Effector memory CD4-positive, alpha-beta T cell (primary cell): Measurements from ENCODE around the gene MGAT4A.
A peak's percentile ranks its signal among the peaks of the same experiment; 100 is the strongest.

Source experiments
- DNase-seq, 3 donors: peaks; one replicate each; pipeline ENCODE4 v3.0.0-alpha.2; 2020
- H3K27ac ChIP-seq: 2 replicates; pipeline ENCODE4 v1.7.0; 2013; ENCODE audit warnings: mild to moderate bottlenecking, low read length, moderate library complexity; ENCODE audit not compliant: insufficient read depth, poor library complexity, severe bottlenecking
- H3K27me3 ChIP-seq: replicated peaks from 2 replicates; pipeline ENCODE4 v1.7.0; 2013; ENCODE audit warnings: mild to moderate bottlenecking, low read length; ENCODE audit not compliant: insufficient read depth, control insufficient read depth, poor library complexity, severe bottlenecking
- H3K36me3 ChIP-seq: 2 replicates; pipeline ENCODE4 v1.7.0; 2013; ENCODE audit warnings: mild to moderate bottlenecking, low read length, moderate library complexity; ENCODE audit not compliant: control insufficient read depth, insufficient read depth
- H3K4me1 ChIP-seq: 2 replicates; pipeline ENCODE4 v1.7.0; 2013; ENCODE audit warnings: low read length, mild to moderate bottlenecking; ENCODE audit not compliant: control insufficient read depth, insufficient read depth, poor library complexity, severe bottlenecking
- H3K4me3 ChIP-seq: 2 replicates; pipeline ENCODE4 v1.7.0; 2013; ENCODE audit warnings: low read length, low read depth, mild to moderate bottlenecking; ENCODE audit not compliant: insufficient read depth, poor library complexity, severe bottlenecking
- H3K9me3 ChIP-seq: 2 replicates; pipeline ENCODE4 v1.7.0; 2013; ENCODE audit warnings: mild to moderate bottlenecking, low read length, moderate library complexity; ENCODE audit not compliant: control insufficient read depth

MGAT4A gene

DNA sequence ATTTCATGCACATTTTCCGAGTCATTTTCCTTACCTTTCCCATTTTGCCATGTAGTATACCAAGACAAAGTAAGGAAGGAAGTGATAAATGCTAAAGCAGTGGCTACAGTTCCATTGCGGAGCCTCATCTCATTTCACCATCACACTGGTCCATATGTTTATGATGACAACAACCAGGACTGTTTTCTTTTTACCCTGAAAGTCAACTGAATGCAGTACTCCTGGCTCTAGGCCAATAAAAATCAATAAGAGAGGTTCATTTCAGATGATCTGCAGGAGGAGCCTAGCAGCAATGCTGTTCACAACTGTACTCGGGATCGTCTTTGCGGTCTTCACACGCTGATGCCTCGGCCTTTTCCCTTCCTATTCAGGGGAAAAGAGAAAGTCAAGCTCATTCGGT is 4.7 kb downstream of the MGAT4A start:
- peak overlapping the region; percentile 90 for H3K4me3 ChIP-seq
- no peaks in the 10 kb centered on the region for H3K27me3 ChIP-seq
- peak overlapping the region; percentile 81 for H3K27ac ChIP-seq
- H3K4me1 ChIP-seq, result peaks cover 46% of the 10 kb centered on the region
- DNase-seq, result no peak
- no peaks in the 10 kb centered on the region for H3K9me3 ChIP-seq
- H3K36me3 ChIP-seq, result peaks cover 28% of the 10 kb centered on the region

DNA sequence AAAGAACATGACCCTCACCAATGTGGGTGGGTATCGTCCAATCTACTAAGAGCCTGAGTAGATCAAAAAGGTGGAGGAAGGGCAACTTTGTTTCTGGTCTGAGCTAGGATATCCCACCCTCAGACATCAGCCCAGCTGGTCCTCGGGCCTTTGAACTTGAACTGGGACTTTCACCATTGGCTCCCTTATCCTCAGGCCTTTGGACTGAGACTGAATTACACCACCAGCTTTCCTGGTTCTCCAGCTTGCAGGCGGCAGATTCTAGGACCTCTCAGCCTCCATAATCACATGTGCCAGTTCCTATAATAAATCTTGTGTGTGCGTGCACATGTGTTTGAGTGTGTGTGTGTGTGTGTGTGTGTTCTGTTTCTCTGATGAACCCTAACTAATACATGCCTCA is 10.6 kb downstream of the MGAT4A start:
- Histone ChIP-seq H3K36me3 (peaks cover 40% of the 10 kb centered on the region), H3K9me3 (no peaks in the 10 kb centered on the region), H3K27ac (no peak overlapping the region), H3K4me1 (peaks cover 41% of the 10 kb centered on the region), H3K4me3 (no peak overlapping the region), H3K27me3 (no peaks in the 10 kb centered on the region)
- DNase-seq, result no peak

DNA sequence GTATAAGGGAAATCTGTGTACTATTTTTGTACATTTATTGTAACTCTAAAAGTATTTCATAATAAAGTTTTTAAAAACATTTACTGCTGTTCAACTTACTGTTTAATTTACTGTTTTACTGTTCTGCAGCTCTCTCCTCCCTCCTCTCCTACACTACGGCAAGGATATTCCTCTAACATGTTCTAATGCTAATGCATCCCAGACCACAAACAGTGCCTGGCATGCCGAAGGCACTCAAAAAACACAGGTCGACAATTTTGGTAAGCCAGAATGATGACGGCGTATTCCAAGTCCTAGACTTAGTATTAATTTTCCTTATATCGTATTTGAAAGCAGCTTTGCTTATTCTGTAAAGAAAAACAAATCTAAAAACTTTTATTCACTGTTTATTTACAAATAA is 13.3 kb downstream of the MGAT4A start:
- no peaks in the 10 kb centered on the region for H3K9me3 ChIP-seq
- H3K4me1 ChIP-seq, result peaks cover 43% of the 10 kb centered on the region
- H3K36me3 ChIP-seq, result peaks cover 25% of the 10 kb centered on the region
- no peak overlapping the region for H3K4me3 ChIP-seq
- no peak for DNase-seq
- no peaks in the 10 kb centered on the region for H3K27me3 ChIP-seq
- no peak overlapping the region for H3K27ac ChIP-seq

DNA sequence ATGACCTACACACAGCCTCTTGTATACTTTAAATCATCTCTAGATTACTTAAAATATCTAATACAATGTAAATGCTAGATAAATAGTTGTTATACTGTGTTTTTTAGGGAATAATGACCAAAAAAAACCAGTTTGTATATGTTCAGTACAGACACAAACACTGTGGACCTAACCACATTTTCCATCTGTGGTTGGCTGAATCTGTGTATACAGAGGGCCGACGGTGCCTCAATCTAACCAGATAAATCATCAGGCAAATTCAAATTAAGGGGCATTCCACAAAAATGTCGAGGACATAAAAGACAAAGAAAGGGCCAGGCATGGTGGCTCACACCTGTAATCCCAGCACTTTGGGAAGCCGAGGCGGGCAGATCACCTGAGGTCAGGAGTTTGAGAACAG is 14.1 kb downstream of the MGAT4A start:
- no peak for DNase-seq
- peaks cover 48% of the 10 kb centered on the region for H3K4me1 ChIP-seq

DNA sequence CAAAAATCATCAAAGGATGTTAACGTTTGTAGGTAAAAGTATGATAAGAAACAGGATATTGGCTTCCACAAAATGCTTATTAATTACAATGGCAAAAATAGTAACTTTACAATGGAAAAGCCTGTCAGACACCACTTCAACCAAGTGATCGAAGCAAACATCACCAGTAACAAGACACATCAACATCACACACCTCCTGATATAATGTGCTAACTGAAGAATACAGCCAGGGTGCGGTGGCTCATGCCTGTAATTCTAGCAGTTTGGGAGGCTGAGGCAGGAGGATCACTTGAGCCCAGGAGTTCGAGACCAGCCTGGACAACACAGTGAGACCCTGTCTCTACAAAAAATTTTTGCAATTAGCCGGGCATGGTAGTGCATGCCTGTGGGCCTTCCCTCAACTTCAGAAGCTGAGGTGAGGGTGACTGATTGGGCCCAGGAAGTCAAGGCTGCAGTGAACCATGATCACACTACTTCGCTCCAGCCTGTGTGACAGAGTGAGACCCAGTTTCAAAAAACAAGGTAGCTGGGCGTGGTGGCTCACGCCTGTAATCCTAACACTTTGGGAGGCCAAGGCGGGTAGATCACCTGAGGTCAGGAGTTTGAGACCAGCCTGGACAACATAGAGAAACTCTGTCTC is 15.0 kb downstream of the MGAT4A start:
- Histone ChIP-seq H3K27ac (peak overlapping the region; percentile 35), H3K36me3 (peaks cover 10% of the 10 kb centered on the region), H3K4me3 (no peak overlapping the region), H3K27me3 (no peaks in the 10 kb centered on the region), H3K9me3 (no peaks in the 10 kb centered on the region), H3K4me1 (peaks cover 54% of the 10 kb centered on the region)
- no peak for DNase-seq

More for the DNA sequence above, 14.1 kb downstream of the MGAT4A start:
- Histone ChIP-seq H3K36me3 (peaks cover 19% of the 10 kb centered on the region), H3K27me3 (no peaks in the 10 kb centered on the region), H3K4me3 (no peak overlapping the region), H3K27ac (peak overlapping the region; percentile 35), H3K9me3 (no peaks in the 10 kb centered on the region)

DNA sequence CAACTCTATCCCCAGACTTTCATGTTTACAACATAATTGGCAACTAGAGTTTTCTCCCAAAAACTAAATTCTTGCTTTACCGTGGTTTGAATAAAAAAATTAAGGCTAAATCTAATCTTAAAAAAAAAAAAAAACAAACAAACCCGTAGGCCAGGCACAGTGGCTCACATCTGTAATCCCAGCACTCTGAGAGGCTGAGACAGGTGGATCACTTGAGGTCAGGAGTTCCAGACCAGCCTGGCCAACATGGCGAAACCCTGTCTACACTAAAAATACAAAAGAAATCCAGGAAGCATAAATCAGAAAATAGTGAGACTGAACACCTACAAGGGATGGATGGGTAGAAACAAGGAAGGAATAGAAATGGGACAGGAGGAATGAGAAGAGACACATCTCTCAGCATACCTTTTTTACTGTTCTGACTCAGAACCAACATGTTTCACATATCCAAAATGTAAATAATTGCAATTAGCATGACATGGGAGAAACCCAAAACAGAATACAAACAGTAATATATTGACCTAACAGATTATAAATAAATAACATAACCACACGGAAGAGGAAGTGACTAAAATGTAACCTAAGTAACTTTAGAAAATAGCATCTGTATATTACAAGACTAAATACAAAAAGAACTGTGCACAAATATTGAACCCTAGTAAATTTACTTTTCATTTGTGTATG is 17.5 kb downstream of the MGAT4A start:
- no peaks in the 10 kb centered on the region for H3K27me3 ChIP-seq
- no peak overlapping the region for H3K4me3 ChIP-seq
- H3K27ac ChIP-seq, result no peak overlapping the region
- no peaks in the 10 kb centered on the region for H3K36me3 ChIP-seq
- DNase-seq, result no peak
- H3K4me1 ChIP-seq, result peaks cover 64% of the 10 kb centered on the region
- no peaks in the 10 kb centered on the region for H3K9me3 ChIP-seq

DNA sequence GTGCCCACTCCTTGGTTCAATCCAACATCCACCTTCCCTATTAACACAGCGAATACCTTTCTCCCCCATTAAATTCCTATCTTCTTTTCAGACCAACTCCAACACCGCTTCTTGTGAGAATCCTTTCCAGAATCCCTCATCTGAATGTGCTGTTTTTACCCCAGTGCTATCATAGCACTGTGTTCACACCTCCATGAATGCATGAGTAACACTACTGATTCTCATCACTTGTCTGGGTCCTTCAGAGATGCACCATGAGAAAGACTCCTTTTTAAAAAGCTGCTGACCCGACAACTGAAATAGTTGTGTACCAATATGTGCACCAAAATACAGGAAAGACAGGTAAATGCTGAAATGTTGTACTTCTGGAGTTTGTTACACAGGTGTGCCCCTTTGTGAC is 18.8 kb downstream of the MGAT4A start:
- Histone ChIP-seq H3K36me3 (no peaks in the 10 kb centered on the region), H3K27me3 (no peaks in the 10 kb centered on the region), H3K4me3 (no peak overlapping the region), H3K4me1 (peaks cover 66% of the 10 kb centered on the region), H3K9me3 (no peaks in the 10 kb centered on the region), H3K27ac (no peak overlapping the region)
- no peak for DNase-seq

DNA sequence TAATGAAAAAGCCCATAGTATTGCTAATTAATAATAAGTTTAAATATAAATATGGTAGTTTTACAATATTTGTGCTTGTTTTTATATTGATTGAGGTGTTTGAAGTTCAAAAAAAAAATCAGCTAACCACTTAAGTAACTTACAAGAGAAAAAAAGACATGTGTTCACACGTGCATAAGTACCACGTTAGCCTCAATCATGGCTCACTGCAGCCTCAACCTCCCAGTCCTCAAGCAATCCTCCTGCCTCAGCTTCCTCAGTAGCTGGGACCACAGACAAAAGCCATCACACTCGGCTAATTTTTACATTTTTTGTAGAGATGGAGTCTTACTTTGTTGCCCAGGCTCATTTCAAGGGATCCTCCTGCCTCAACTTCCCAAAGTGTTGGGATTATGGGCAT is 19.4 kb downstream of the MGAT4A start:
- Histone ChIP-seq H3K9me3 (no peaks in the 10 kb centered on the region), H3K36me3 (no peaks in the 10 kb centered on the region), H3K4me3 (no peak overlapping the region), H3K27ac (no peak overlapping the region), H3K27me3 (no peaks in the 10 kb centered on the region), H3K4me1 (peaks cover 62% of the 10 kb centered on the region)
- DNase-seq, result no peak

DNA sequence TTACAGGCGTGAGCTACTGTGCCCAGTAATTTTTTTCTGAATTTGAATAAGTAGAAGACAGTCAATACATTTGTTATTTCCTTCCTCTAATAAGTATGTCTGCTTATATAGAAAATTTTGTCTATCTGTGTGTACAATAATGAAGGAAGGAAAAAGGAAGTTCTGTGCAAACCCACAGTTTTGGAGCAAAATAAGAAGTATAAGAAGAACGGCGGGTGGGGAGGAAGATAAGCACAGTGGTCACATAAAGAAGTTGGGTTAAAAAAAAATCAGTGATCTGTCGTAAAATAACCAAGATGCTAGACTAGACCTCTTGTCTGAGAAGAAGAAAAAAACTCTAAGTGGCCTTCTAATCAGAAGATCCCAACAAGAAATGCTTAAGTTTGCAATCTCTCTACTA is 20.2 kb downstream of the MGAT4A start:
- Histone ChIP-seq H3K4me1 (peaks cover 54% of the 10 kb centered on the region), H3K4me3 (no peak overlapping the region), H3K9me3 (no peaks in the 10 kb centered on the region), H3K36me3 (no peaks in the 10 kb centered on the region), H3K27ac (peak overlapping the region; percentile 4), H3K27me3 (no peaks in the 10 kb centered on the region)
- no peak for DNase-seq

DNA sequence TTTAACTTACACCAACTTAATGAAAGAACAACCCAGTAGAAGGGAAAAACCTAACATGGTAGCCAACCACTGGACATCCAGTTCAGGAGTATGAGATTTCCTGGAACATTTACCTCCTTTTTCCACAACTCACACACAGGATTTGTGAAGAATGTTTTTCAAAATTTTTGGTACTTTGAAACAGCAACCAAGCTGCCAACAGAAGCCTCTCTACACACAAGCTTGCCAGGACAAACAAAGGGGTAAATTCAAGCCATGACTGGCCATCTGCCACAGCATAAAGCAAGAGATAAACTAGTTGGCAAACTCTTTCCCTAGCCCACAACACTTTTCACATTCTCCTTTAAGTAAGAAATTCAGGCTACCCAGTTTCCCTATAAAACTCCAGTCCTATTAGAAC is 21.4 kb downstream of the MGAT4A start:
- H3K4me3 ChIP-seq, result no peak overlapping the region
- DNase-seq, result no peak
- H3K36me3 ChIP-seq, result no peaks in the 10 kb centered on the region
- H3K4me1 ChIP-seq, result peaks cover 54% of the 10 kb centered on the region
- no peaks in the 10 kb centered on the region for H3K9me3 ChIP-seq
- no peak overlapping the region for H3K27ac ChIP-seq
- H3K27me3 ChIP-seq, result no peaks in the 10 kb centered on the region
